Measurements from ENCODE around the gene CKS1B. TPM values are rescaled to one million over a fixed set of nuclear protein-coding genes. Genes with fewer than 3 reads are reported as not detected.

The CKS1B gene
- polyA plus RNA-seq, 1 donor from 2014 or later = 29.0 TPM

DNA sequence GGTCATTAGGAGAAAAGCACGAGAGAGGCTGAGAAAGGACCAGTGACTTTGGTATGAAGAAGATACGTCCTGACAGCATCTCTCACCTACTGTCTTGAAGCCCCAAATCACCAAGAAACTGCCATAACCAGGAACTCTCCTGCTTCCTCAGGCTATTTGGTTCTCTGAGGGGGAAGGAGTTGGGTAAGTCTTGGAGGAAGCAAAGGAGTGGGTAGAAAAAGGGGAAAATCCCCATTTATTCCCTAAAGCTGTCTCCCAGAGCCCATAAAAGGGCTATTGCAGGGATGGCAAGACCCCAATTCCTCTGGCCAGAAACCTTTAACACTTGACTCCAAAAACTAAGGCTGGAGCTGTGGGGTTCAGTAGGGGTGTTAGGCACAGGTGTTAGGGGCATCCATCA, 16.4 kb upstream of the CKS1B start:
- no peaks in the 10 kb centered on the region for H3K9me2 ChIP-seq (ENCODE audit: insufficient read depth, low read length)
- TF ChIP-seq, protein P1, sequence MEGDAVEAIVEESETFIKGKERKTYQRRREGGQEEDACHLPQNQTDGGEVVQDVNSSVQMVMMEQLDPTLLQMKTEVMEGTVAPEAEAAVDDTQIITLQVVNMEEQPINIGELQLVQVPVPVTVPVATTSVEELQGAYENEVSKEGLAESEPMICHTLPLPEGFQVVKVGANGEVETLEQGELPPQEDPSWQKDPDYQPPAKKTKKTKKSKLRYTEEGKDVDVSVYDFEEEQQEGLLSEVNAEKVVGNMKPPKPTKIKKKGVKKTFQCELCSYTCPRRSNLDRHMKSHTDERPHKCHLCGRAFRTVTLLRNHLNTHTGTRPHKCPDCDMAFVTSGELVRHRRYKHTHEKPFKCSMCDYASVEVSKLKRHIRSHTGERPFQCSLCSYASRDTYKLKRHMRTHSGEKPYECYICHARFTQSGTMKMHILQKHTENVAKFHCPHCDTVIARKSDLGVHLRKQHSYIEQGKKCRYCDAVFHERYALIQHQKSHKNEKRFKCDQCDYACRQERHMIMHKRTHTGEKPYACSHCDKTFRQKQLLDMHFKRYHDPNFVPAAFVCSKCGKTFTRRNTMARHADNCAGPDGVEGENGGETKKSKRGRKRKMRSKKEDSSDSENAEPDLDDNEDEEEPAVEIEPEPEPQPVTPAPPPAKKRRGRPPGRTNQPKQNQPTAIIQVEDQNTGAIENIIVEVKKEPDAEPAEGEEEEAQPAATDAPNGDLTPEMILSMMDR (IDR thresholded peaks at IDR 0.05; ENCODE audit: poor library complexity, severe bottlenecking) = no peak
- TF ChIP-seq EP300 (conservative IDR thresholded peaks at IDR 0.05; ENCODE audit: poor library complexity, severe bottlenecking) (no peak), POLR2AphosphoS5 (IDR thresholded peaks at IDR 0.05) (no peak), TAF1 (IDR thresholded peaks at IDR 0.05; ENCODE audit: low read depth) (no peak), MXI1 (conservative IDR thresholded peaks at IDR 0.05; ENCODE audit: poor library complexity, severe bottlenecking) (no peak), RAD21 (conservative IDR thresholded peaks at IDR 0.05) (no peak), SMC3 (conservative IDR thresholded peaks at IDR 0.05; ENCODE audit: poor library complexity) (no peak), EZH2 (IDR thresholded peaks at IDR 0.05; ENCODE audit: borderline replicate concordance, insufficient read depth, low read length, poor library complexity, severe bottlenecking) (no peak)
- TF ChIP-seq, protein P2, sequence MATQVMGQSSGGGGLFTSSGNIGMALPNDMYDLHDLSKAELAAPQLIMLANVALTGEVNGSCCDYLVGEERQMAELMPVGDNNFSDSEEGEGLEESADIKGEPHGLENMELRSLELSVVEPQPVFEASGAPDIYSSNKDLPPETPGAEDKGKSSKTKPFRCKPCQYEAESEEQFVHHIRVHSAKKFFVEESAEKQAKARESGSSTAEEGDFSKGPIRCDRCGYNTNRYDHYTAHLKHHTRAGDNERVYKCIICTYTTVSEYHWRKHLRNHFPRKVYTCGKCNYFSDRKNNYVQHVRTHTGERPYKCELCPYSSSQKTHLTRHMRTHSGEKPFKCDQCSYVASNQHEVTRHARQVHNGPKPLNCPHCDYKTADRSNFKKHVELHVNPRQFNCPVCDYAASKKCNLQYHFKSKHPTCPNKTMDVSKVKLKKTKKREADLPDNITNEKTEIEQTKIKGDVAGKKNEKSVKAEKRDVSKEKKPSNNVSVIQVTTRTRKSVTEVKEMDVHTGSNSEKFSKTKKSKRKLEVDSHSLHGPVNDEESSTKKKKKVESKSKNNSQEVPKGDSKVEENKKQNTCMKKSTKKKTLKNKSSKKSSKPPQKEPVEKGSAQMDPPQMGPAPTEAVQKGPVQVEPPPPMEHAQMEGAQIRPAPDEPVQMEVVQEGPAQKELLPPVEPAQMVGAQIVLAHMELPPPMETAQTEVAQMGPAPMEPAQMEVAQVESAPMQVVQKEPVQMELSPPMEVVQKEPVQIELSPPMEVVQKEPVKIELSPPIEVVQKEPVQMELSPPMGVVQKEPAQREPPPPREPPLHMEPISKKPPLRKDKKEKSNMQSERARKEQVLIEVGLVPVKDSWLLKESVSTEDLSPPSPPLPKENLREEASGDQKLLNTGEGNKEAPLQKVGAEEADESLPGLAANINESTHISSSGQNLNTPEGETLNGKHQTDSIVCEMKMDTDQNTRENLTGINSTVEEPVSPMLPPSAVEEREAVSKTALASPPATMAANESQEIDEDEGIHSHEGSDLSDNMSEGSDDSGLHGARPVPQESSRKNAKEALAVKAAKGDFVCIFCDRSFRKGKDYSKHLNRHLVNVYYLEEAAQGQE (IDR thresholded peaks at IDR 0.05; ENCODE audit: borderline replicate concordance) = no peak
- H3K27me3 ChIP-seq (ENCODE audit: insufficient read depth, low read depth, low read length) = no peaks in the 10 kb centered on the region
- H3K79me2 ChIP-seq (replicated peaks; ENCODE audit: insufficient read depth, low read length) = peaks cover 31% of the 10 kb centered on the region
- no peak overlapping the region for H3K9ac ChIP-seq (ENCODE audit: low read length)
- H3K4me2 ChIP-seq (ENCODE audit: low read length) = no peak overlapping the region
- H3F3A ChIP-seq (ENCODE audit: insufficient read depth, low read length, poor library complexity, severe bottlenecking) = peaks cover 8% of the 10 kb centered on the region
- H3K9me3 ChIP-seq (ENCODE audit: low read length) = no peaks in the 10 kb centered on the region
- no peaks in the 10 kb centered on the region for H3K36me3 ChIP-seq (ENCODE audit: insufficient read depth, low read length)
- H2AFZ ChIP-seq (ENCODE audit: low read depth, low read length) = no peak overlapping the region
- H3K27ac ChIP-seq (ENCODE audit: low read length) = no peak overlapping the region
- H4K20me1 ChIP-seq (ENCODE audit: insufficient read depth) = no peaks in the 10 kb centered on the region
- no peak overlapping the region for H3K4me3 ChIP-seq (ENCODE audit: low read length)

DNA sequence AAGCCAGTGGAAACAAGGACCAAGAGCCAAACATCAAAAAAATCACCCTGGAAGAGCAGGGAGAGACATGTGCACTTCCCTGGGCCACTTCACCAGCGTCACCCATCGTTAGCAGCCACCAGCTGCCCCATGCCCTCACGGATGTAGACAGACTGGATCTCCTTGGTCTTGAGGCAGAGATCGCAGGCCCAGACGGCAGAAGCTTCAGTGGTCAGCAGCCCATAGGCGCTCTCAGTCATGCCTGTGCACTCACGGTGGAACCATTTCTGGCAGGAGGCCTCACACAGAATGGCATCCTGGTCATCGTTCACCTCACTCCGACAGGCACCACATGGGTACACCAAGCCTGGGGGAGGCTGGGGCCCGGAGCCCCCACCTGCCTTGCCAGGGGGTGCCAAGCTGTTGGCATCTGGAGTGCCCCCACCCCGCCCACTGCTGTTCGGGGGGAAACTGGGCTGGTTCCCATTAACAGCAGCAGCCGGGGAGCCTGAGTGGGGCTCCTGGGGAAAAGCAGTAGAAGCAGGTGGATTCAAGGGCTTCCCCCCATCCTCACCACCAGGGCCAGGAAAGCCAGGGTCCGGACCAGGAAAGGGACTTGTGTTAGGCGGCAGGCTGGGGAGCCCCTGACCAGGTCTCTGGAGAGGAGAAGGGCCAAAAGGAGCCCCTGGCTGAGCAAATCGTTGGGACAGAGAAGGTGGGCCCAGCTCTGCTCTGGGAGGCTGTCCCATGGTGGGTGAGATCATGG, 15.6 kb upstream of the CKS1B start:
- Histone ChIP-seq H3K79me2 (replicated peaks; ENCODE audit: insufficient read depth, low read length) (peaks cover 24% of the 10 kb centered on the region), H3K9ac (ENCODE audit: low read length) (no peak overlapping the region), H3K4me3 (ENCODE audit: low read length) (no peak overlapping the region), H3K9me3 (ENCODE audit: low read length) (no peaks in the 10 kb centered on the region), H3K9me2 (ENCODE audit: insufficient read depth, low read length) (no peaks in the 10 kb centered on the region), H2AFZ (ENCODE audit: low read depth, low read length) (no peak overlapping the region), H3K36me3 (ENCODE audit: insufficient read depth, low read length) (no peaks in the 10 kb centered on the region), H3K27ac (ENCODE audit: low read length) (no peak overlapping the region), H3K4me2 (ENCODE audit: low read length) (no peak overlapping the region), H3K27me3 (ENCODE audit: insufficient read depth, low read depth, low read length) (no peaks in the 10 kb centered on the region), H3F3A (ENCODE audit: insufficient read depth, low read length, poor library complexity, severe bottlenecking) (peaks cover 8% of the 10 kb centered on the region), H4K20me1 (ENCODE audit: insufficient read depth) (no peaks in the 10 kb centered on the region)
- no peak for TF ChIP-seq POLR2AphosphoS5 (IDR thresholded peaks at IDR 0.05)
- no peak for TF ChIP-seq EP300 (conservative IDR thresholded peaks at IDR 0.05; ENCODE audit: poor library complexity, severe bottlenecking)
- TF ChIP-seq TAF1 (IDR thresholded peaks at IDR 0.05; ENCODE audit: low read depth) = no peak
- TF ChIP-seq, protein P1 (IDR thresholded peaks at IDR 0.05; ENCODE audit: poor library complexity, severe bottlenecking) = no peak
- TF ChIP-seq, protein P2 (IDR thresholded peaks at IDR 0.05; ENCODE audit: borderline replicate concordance) = no peak
- TF ChIP-seq SMC3 (conservative IDR thresholded peaks at IDR 0.05; ENCODE audit: poor library complexity) = no peak
- TF ChIP-seq RAD21 (conservative IDR thresholded peaks at IDR 0.05) = no peak
- TF ChIP-seq MXI1 (conservative IDR thresholded peaks at IDR 0.05; ENCODE audit: poor library complexity, severe bottlenecking) = no peak
- TF ChIP-seq EZH2 (IDR thresholded peaks at IDR 0.05; ENCODE audit: borderline replicate concordance, insufficient read depth, low read length, poor library complexity, severe bottlenecking) = no peak
